A673 (cell line): ENCODE results near the gene BRD7. TPM values are rescaled to one million over a fixed set of nuclear protein-coding genes. Genes with fewer than 3 reads are reported as not detected.

Experiments
- BruUV-seq: library from RNA; stranded (reverse); fragments of 400-500 nt; replicated peaks from 2 replicates; lab custom pipeline; 2021; lab: Mats Ljungman, UMichigan
- CTCF ChIA-PET: fragments of 300-600 bp; sonication (Branson Sonifier 250); formaldehyde crosslinking; loops from one replicate; lab custom pipeline; 2022; ENCODE audit warnings: antibody characterized with exemption; lab: Charles Lee
- POLR2A ChIA-PET: fragments of 300-600 bp; sonication (Branson Sonifier 250); formaldehyde crosslinking; loops from one replicate; lab custom pipeline; 2022; ENCODE audit warnings: antibody characterized with exemption; ENCODE audit not compliant: low non-redundant PET; lab: Charles Lee
- DNase-seq: peaks from one replicate; pipeline ENCODE4 v3.0.0-alpha.2; 2015; ENCODE audit warnings: low spot score
- H3K27ac ChIP-seq: fragments of 200-600 bp; sonication (generic); 2 replicates; pipeline ENCODE4 v1.5.1; 2016; ENCODE audit warnings: mixed run types, low read depth, mild to moderate bottlenecking, mixed read lengths, antibody characterized with exemption, low read length; ENCODE audit not compliant: poor library complexity, severe bottlenecking
- H3K27me3 ChIP-seq: fragments of 200-600 bp; sonication (generic); replicated peaks from 2 replicates; pipeline ENCODE4 v1.6.1; 2017; ENCODE audit warnings: mixed run types, low read depth, mild to moderate bottlenecking, mixed read lengths, antibody characterized with exemption, low read length; ENCODE audit not compliant: insufficient read depth, poor library complexity
- H3K36me3 ChIP-seq: fragments of 200-600 bp; sonication (generic); 2 replicates; pipeline ENCODE4 v1.6.1; 2016; ENCODE audit warnings: mixed run types, mild to moderate bottlenecking, mixed read lengths, antibody characterized with exemption, low read length; ENCODE audit not compliant: insufficient read depth, poor library complexity, severe bottlenecking
- H3K4me1 ChIP-seq: fragments of 200-600 bp; sonication (generic); 2 replicates; pipeline ENCODE4 v1.6.1; 2017; ENCODE audit warnings: mixed run types, mild to moderate bottlenecking, mixed read lengths, antibody characterized with exemption, low read length; ENCODE audit not compliant: insufficient read depth, poor library complexity, severe bottlenecking
- H3K4me3 ChIP-seq: fragments of 200-600 bp; sonication (generic); 2 replicates; pipeline ENCODE4 v1.5.1; 2016; ENCODE audit warnings: low read depth, mixed run types, mild to moderate bottlenecking, mixed read lengths, low read length; ENCODE audit not compliant: poor library complexity, severe bottlenecking
- H3K9me3 ChIP-seq: fragments of 200-600 bp; sonication (generic); 2 replicates; pipeline ENCODE4 v1.6.1; 2016; ENCODE audit warnings: mixed run types, low read depth, mild to moderate bottlenecking, mixed read lengths, antibody characterized with exemption, low read length; ENCODE audit not compliant: poor library complexity, severe bottlenecking
- EZH2 ChIP-seq: fragments of 200-600 bp; sonication (generic); IDR thresholded peaks from 2 replicates; pipeline ENCODE4 v1.6.1; 2017; ENCODE audit warnings: borderline replicate concordance, low read depth, mild to moderate bottlenecking, mixed read lengths, antibody characterized with exemption, low read length; ENCODE audit not compliant: poor library complexity, severe bottlenecking
- intact Hi-C: fragments of 100-400 bp; cut with micrococcal nuclease; formaldehyde crosslinking; loops from one replicate; pipeline ENCODE4 v1.10.0; 2022; ENCODE audit not compliant: unreplicated experiment
- total RNA-seq: library from RNA; stranded (reverse); gene quantifications from 2 replicates; pipeline ENCODE4 v1.2.3, GENCODE V29; 2021
- TF ChIP-seq, protein P1 (sequence below): fragments of 300-800, 200-600 bp; sonication (generic); conservative IDR thresholded peaks from 2 replicates; pipeline ENCODE4 v1.5.1; 2017; ENCODE audit warnings: low read depth, mild to moderate bottlenecking, antibody characterized with exemption, low read length, moderate library complexity, mixed read lengths

BRD7 gene
- total RNA-seq, 1 experiment from 2014 or later, result 93.0 TPM

DNA sequence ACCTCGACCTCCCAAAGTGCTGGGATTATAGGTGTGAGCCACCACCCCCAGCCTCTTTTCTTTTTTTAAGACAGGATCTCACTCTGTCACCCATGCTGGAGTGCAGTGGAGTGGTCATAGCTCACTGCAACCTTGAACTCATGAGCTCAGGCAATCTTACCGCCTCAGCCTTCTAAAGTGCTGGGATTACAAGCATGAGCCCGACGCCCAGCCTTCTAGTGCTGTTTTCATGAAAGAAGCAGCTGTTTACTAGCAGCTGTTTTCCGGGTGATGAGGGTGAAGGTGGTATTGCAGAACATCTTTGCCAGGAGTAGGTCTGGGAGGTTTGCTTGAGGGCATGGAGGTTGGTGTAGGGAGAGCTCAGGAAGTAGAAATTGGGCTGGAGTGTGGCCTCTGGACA lies 100.4 kb downstream of the BRD7 start:
- Histone ChIP-seq H3K4me1 (peaks cover 22% of the 10 kb centered on the region), H3K36me3 (no peaks in the 10 kb centered on the region), H3K27ac (no peak overlapping the region), H3K4me3 (no peak overlapping the region), H3K27me3 (no peaks in the 10 kb centered on the region), H3K9me3 (no peaks in the 10 kb centered on the region)
- CTCF ChIA-PET, result no interaction called here
- DNase-seq, result no peak
- intact Hi-C loops, result no loop called here
- no TSS peak for BruUV-seq
- POLR2A ChIA-PET, result no interaction called here
- TF ChIP-seq EZH2, result no peak
- TF ChIP-seq, protein P1, sequence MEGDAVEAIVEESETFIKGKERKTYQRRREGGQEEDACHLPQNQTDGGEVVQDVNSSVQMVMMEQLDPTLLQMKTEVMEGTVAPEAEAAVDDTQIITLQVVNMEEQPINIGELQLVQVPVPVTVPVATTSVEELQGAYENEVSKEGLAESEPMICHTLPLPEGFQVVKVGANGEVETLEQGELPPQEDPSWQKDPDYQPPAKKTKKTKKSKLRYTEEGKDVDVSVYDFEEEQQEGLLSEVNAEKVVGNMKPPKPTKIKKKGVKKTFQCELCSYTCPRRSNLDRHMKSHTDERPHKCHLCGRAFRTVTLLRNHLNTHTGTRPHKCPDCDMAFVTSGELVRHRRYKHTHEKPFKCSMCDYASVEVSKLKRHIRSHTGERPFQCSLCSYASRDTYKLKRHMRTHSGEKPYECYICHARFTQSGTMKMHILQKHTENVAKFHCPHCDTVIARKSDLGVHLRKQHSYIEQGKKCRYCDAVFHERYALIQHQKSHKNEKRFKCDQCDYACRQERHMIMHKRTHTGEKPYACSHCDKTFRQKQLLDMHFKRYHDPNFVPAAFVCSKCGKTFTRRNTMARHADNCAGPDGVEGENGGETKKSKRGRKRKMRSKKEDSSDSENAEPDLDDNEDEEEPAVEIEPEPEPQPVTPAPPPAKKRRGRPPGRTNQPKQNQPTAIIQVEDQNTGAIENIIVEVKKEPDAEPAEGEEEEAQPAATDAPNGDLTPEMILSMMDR, result no peak

GRCh38 chr16:50267651-50268050 lies 101.1 kb downstream of the BRD7 start:
- no peak for TF ChIP-seq EZH2
- TF ChIP-seq, protein P1, result no peak
- Histone ChIP-seq H3K36me3 (no peaks in the 10 kb centered on the region), H3K9me3 (no peaks in the 10 kb centered on the region), H3K4me1 (peaks cover 22% of the 10 kb centered on the region), H3K27me3 (no peaks in the 10 kb centered on the region), H3K27ac (no peak overlapping the region), H3K4me3 (no peak overlapping the region)
- CTCF ChIA-PET, result no interaction called here
- no TSS peak for BruUV-seq
- no peak for DNase-seq
- POLR2A ChIA-PET, result no interaction called here
- intact Hi-C loops, result no loop called here

GRCh38 chr16:50267151-50267631 lies 101.6 kb downstream of the BRD7 start:
- CTCF ChIA-PET, result no interaction called here
- Histone ChIP-seq H3K9me3 (no peaks in the 10 kb centered on the region), H3K4me1 (peaks cover 22% of the 10 kb centered on the region), H3K36me3 (no peaks in the 10 kb centered on the region), H3K4me3 (no peak overlapping the region), H3K27ac (peak overlapping the region; percentile 38), H3K27me3 (no peaks in the 10 kb centered on the region)
- intact Hi-C loops, result no loop called here
- no peak for DNase-seq
- POLR2A ChIA-PET, result no interaction called here
- TF ChIP-seq, protein P1, result no peak
- TF ChIP-seq EZH2, result no peak
- no TSS peak for BruUV-seq
